ENCODE data around the gene RNF150.

DNA sequence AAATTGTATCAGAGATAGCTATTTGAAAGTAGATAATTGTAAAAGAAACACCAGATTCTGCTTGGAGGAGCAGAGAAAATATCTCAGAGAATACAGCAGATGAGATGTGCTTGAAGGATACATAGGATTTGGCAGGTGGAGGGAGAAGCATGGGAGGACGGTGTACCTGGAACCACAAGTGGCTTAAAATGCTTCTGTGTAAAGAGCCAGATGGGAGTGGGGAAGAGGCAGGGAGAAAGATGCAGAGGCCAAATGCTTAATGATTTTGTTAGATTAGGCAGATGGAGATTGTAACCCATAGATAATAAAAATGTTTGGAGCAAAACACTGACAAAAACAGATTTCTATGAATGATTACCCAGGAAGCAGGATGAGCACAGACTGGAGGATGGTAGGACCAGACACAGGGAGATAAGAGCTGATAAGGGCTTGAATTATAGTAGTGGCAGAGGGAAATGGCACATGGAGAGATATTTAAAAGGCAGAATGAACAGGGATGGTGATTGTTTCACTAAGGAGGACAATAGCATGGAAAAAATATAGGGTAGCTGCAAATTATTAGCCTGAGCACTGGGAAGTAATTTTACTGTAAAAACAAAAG lies 231.4 kb downstream of the RNF150 start:
- TF ChIP-seq CTCF (conservative IDR thresholded peaks at IDR 0.05; ENCODE audit: low read length), result no peak
- TF ChIP-seq EZH2phosphoT487 (IDR thresholded peaks at IDR 0.05; ENCODE audit: borderline replicate concordance), result no peak
